ENCODE results near the gene BCAS3. TPM values are rescaled to one million over a fixed set of nuclear protein-coding genes. Genes with fewer than 3 reads are reported as not detected.

The BCAS3 gene
- polyA plus RNA-seq, 6 donors from 2014 or later: 22.0 to 38.9 (median 24.5) TPM

- H3K36me3 Mint-ChIP-seq: peaks cover 6 to 11% of the 10 kb centered on the region in 2 donors
- H3K27me3 Mint-ChIP-seq: no peaks in the 10 kb centered on the region
- H3K4me3 Mint-ChIP-seq: no peak overlapping the region
- no peak for ATAC-seq (ENCODE audit: low read depth in 2 of 2)
- H3K4me1 Mint-ChIP-seq: peaks cover 4 to 19% (median 13%) of the 10 kb centered on the region in 3 donors
- no peak overlapping the region for H3K27ac Mint-ChIP-seq
- no peak for DNase-seq
- peaks cover 0 to 4% (median 0%) of the 10 kb centered on the region in 7 donors for H3K9me3 Mint-ChIP-seq
These were observed 605.4 kb downstream of the BCAS3 start for GRCh38 chr17:61283043-61283442.

DNA sequence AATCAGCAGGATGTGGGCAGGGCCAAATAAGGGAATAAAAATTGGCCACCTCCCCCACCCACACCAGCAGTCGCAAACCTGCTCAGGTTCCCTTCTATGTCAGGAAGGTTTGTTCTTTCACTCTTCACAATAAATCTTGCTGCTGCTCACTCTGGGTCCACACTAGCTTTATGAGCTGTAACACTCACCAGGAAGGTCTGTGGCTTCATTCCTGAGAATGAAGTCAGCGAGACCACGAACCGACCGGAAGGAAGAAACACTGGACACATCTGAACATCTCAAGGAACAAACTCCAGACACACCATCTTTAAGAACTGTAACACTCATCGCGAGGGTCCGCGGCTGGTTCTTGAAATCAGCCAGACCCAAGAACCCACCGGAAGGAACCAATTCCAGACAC, 606.5 kb downstream of the BCAS3 start:
- DNase-seq: no peak
- Mint-ChIP-seq H3K9me3 (peaks cover 0 to 4% (median 0%) of the 10 kb centered on the region in 7 donors), H3K4me1 (peaks cover 4 to 10% (median 8%) of the 10 kb centered on the region in 3 donors), H3K4me3 (no peak overlapping the region), H3K27ac (no peak overlapping the region), H3K36me3 (peaks cover 6 to 11% of the 10 kb centered on the region in 2 donors), H3K27me3 (no peaks in the 10 kb centered on the region)
- no peak for ATAC-seq (ENCODE audit: low read depth in 2 of 2)

DNA sequence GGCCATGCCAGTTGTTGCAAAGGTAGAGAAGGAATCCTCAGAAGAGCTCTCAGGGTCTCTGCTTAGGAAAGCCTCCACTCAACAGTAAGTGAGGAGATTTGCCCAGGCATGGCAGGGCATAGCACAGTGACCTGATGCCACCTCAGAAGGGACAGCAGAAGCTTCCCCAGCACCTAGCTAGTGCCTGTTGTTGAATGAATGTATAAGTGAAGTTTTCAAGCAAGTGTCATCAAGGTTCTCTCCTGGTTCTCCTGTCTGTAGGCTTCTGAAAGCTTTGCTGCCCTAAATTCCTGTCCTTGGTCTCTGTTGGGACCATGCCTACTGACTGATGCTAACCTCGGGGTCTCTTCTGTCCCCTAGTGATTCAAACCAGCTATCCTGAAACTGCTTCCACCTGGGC, 607.1 kb downstream of the BCAS3 start:
- peaks cover 3 to 4% (median 4%) of the 10 kb centered on the region in 3 donors for H3K4me1 Mint-ChIP-seq
- peak overlapping the region in 1 of 8 donors; percentile 15 for H3K4me3 Mint-ChIP-seq
- DNase-seq: no peak
- H3K27ac Mint-ChIP-seq: no peak overlapping the region
- peaks cover 6 to 11% of the 10 kb centered on the region in 2 donors for H3K36me3 Mint-ChIP-seq
- no peaks in the 10 kb centered on the region for H3K27me3 Mint-ChIP-seq
- no peak for ATAC-seq (ENCODE audit: low read depth in 2 of 2)
- H3K9me3 Mint-ChIP-seq: peaks cover 0 to 4% (median 0%) of the 10 kb centered on the region in 7 donors

DNA sequence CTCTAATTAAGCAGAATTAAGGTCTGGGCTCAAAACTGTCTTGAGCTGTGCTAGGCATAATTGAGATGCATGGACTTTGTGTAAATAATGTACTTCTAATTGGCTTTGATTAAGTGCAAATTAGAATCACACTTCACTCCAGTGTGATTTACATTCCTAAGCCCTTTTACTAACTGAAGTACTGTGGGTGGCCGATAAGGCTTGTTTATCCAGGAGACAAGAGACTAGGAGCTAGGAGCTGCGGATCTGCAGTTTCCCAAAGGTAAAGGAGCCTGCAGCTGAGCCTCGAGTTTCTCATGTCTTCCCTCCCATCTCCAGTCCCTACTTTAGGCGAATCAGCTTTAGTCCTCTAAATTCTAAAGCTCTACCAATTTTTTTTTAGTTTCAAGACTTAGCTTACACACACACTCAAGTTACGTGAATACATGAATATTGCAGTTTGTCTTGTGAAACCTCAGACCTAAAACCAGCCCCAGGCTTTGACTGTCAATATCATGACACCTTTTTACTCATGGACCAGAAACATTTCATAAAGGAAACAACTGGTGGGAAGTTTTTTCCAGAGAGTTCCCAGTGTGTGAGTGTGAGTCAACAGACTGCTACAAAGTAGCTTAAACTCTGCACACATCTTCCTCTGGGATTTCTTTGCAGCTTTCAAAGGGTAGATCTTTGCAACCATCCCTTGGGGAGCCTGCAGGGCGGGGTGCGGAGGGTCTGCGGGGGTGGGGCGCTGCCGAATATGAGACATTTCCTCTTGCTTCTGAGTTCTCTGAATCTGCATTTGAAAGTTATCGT, 608.1 kb downstream of the BCAS3 start:
- Mint-ChIP-seq H3K4me3 (no peak overlapping the region), H3K4me1 (no peaks in the 10 kb centered on the region), H3K27ac (peak overlapping the region in 1 of 6 donors; percentile 42), H3K36me3 (peaks cover 6 to 11% of the 10 kb centered on the region in 2 donors), H3K9me3 (peaks cover 0 to 4% (median 0%) of the 10 kb centered on the region in 7 donors), H3K27me3 (no peaks in the 10 kb centered on the region)
- ATAC-seq (ENCODE audit: low read depth in 2 of 2) (no peak), DNase-seq (no peak)

- H3K9me3 Mint-ChIP-seq: peaks cover 0 to 4% (median 0%) of the 10 kb centered on the region in 7 donors
- H3K4me1 Mint-ChIP-seq: no peaks in the 10 kb centered on the region
- ATAC-seq (ENCODE audit: low read depth in 2 of 2) (no peak), DNase-seq (no peak)
- no peak overlapping the region for H3K4me3 Mint-ChIP-seq
- H3K27ac Mint-ChIP-seq: no peak overlapping the region
- peaks cover 6 to 11% of the 10 kb centered on the region in 2 donors for H3K36me3 Mint-ChIP-seq
- no peaks in the 10 kb centered on the region for H3K27me3 Mint-ChIP-seq
These were observed 608.8 kb downstream of the BCAS3 start for GRCh38 chr17:61286449-61286848.

- Mint-ChIP-seq H3K36me3 (peaks cover 0 to 2% of the 10 kb centered on the region in 2 donors), H3K27me3 (no peaks in the 10 kb centered on the region), H3K4me3 (no peak overlapping the region), H3K4me1 (no peaks in the 10 kb centered on the region), H3K9me3 (no peaks in the 10 kb centered on the region), H3K27ac (peak overlapping the region in 1 of 6 donors; percentile 70)
- ATAC-seq (ENCODE audit: low read depth in 2 of 2) (no peak), DNase-seq (no peak)
These were observed 612.0 kb downstream of the BCAS3 start for GRCh38 chr17:61289408-61290385.

DNA sequence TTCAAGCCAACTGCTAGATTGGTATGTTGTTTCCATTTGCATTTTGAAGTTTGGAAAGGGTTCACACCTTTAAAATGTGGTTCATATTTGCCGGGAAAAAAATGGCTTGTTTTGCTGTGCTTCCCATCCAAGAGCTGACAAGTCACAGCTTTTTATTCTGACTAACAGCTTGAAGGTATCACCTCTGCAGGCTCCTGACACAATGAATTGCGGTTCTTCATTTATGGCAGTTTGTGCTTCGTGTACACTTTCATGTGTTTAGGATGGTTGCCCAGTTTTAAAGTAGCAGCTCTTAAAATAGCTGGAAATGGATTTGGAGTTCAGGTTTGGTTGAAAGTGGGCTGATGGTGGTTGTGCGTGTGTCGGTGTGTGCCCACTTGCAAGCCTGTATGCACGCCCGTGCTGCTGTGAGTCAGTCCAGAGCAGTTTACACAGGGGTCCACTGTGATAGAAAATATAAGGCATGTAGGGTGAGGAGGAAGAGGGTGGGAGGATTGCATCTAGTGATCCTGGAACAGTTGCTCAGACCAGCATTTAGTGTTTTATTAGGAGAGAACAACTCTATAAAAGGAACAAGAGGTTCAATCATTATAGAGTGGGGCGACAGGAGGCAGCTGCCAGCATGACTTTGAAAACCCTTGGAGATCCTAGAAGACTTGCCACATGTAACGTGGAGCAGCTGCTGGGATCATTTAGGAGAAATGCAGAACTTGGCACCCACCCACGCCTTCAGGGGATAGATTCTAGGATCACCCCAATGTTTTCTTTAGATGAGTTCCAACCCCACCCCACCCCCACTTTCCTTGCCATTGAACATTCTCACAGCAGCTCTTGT, 614.0 kb downstream of the BCAS3 start:
- no peak overlapping the region for H3K4me3 Mint-ChIP-seq
- no peaks in the 10 kb centered on the region for H3K4me1 Mint-ChIP-seq
- no peak for ATAC-seq (ENCODE audit: low read depth in 2 of 2)
- H3K27ac Mint-ChIP-seq: peak overlapping the region in 1 of 6 donors; percentile 80
- no peaks in the 10 kb centered on the region for H3K27me3 Mint-ChIP-seq
- H3K9me3 Mint-ChIP-seq: no peaks in the 10 kb centered on the region
- no peaks in the 10 kb centered on the region for H3K36me3 Mint-ChIP-seq
- no peak for DNase-seq

GRCh38 chr17:61294286-61294685, 616.6 kb downstream of the BCAS3 start:
- H3K4me3 Mint-ChIP-seq: no peak overlapping the region
- no peak for DNase-seq
- H3K27ac Mint-ChIP-seq: no peak overlapping the region
- no peaks in the 10 kb centered on the region for H3K36me3 Mint-ChIP-seq
- no peaks in the 10 kb centered on the region for H3K27me3 Mint-ChIP-seq
- H3K9me3 Mint-ChIP-seq: no peaks in the 10 kb centered on the region
- ATAC-seq (ENCODE audit: low read depth in 2 of 2): no peak
- no peaks in the 10 kb centered on the region for H3K4me1 Mint-ChIP-seq

- H3K4me3 Mint-ChIP-seq: no peak overlapping the region
- H3K9me3 Mint-ChIP-seq: no peaks in the 10 kb centered on the region
- no peak overlapping the region for H3K27ac Mint-ChIP-seq
- no peaks in the 10 kb centered on the region for H3K27me3 Mint-ChIP-seq
- no peaks in the 10 kb centered on the region for H3K36me3 Mint-ChIP-seq
- DNase-seq: no peak
- no peaks in the 10 kb centered on the region for H3K4me1 Mint-ChIP-seq
- no peak for ATAC-seq (ENCODE audit: low read depth in 2 of 2)
These were observed 617.1 kb downstream of the BCAS3 start for GRCh38 chr17:61294777-61295176.

DNA sequence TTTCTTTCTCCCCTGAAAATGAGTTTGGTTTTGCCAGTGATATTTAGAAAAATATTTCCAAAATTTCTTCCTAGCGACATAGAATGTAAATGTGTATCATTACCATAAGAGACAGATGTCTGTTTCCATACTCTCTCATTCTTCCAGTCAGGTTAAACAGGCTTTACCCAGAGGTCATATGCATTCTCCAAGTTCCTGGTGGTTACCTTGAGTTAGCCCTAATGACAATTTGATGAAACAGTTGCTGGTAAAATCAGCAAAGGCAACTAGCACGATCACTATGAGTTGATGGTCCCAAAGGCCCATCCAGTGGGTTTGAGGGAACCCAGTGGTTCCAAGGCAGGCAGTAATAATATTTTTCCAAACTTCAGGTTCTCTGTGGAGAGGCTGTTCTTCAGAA, 618.4 kb downstream of the BCAS3 start:
- DNase-seq (no peak), ATAC-seq (ENCODE audit: low read depth in 2 of 2) (no peak)
- H3K9me3 Mint-ChIP-seq: no peaks in the 10 kb centered on the region
- H3K27me3 Mint-ChIP-seq: no peaks in the 10 kb centered on the region
- H3K36me3 Mint-ChIP-seq: no peaks in the 10 kb centered on the region
- H3K4me1 Mint-ChIP-seq: no peaks in the 10 kb centered on the region
- H3K27ac Mint-ChIP-seq: no peak overlapping the region
- no peak overlapping the region for H3K4me3 Mint-ChIP-seq

- no peak for ATAC-seq (ENCODE audit: low read depth in 2 of 2)
- H3K4me3 Mint-ChIP-seq: no peak overlapping the region
- H3K27me3 Mint-ChIP-seq: no peaks in the 10 kb centered on the region
- H3K9me3 Mint-ChIP-seq: no peaks in the 10 kb centered on the region
- peaks cover 4 to 8% of the 10 kb centered on the region in 2 donors for H3K36me3 Mint-ChIP-seq
- H3K4me1 Mint-ChIP-seq: no peaks in the 10 kb centered on the region
- DNase-seq: no peak
- H3K27ac Mint-ChIP-seq: no peak overlapping the region
These were observed 622.2 kb downstream of the BCAS3 start for GRCh38 chr17:61299517-61300513.
